HCT116 (cell line): ENCODE measurements around the gene COL15A1. TPM values are rescaled to one million over a fixed set of nuclear protein-coding genes. Genes with fewer than 3 reads are reported as not detected.
"Not testable (repeated sequence)": the region's sequence is repeated elsewhere in the genome, so short reads cannot be mapped to it uniquely, and the experiment has no call there.

ENCODE experiments used
- ATAC-seq: fragments of 200-7000 bp; cut with Tn5 transposase; 2 replicates; pipeline ENCODE4 v1.9.1; 2020; ENCODE audit warnings: mild to moderate bottlenecking, moderate library complexity
- BruUV-seq: library from RNA; stranded (reverse); fragments of 400-500 nt; replicated peaks from 2 replicates; lab custom pipeline; 2021; lab: Mats Ljungman, UMichigan
- CTCF ChIA-PET: fragments of 300-600 bp; sonication (Branson Sonifier 250); formaldehyde crosslinking; loops from one replicate; lab custom pipeline; 2021; ENCODE audit warnings: antibody characterized with exemption; lab: Charles Lee
- POLR2A ChIA-PET: fragments of 300-600, 350-600 bp; sonication (Branson Sonifier 250); formaldehyde crosslinking; loops from one replicate; lab custom pipeline; 2021; ENCODE audit warnings: antibody characterized with exemption; lab: Charles Lee
- RAD21 ChIA-PET, 2 experiments: fragments of 300-600 bp; sonication (Branson Sonifier 250); formaldehyde crosslinking; loops; one replicate each; lab custom pipeline; 2023; ENCODE audit warnings: low total read pairs in 2 of 2; ENCODE audit not compliant: uncharacterized antibody in 2 of 2, unreplicated experiment in 2 of 2, low non-redundant PET in 1 of 2; lab: Charles Lee
- DNase-seq: peaks from one replicate; pipeline ENCODE4 v3.0.0-alpha.2; 2010; ENCODE audit warnings: low read depth, low spot score
- H2AFZ ChIP-seq: fragments of 200-600 bp; shearing (Covaris generic), sonication (generic); 2 replicates; pipeline ENCODE4 v1.6.1; 2017; ENCODE audit warnings: low read depth, mixed run types, mixed read lengths, antibody characterized with exemption, low read length; ENCODE audit not compliant: poor library complexity, severe bottlenecking
- H3K27ac ChIP-seq: 2 replicates; pipeline ENCODE4 v1.5.1; 2012; ENCODE audit warnings: low read depth, low read length
- H3K27me3 ChIP-seq: fragments of 200-600 bp; sonication (generic); 2 replicates; pipeline ENCODE4 v1.6.1; 2016; ENCODE audit warnings: mixed run types, low read length, mixed read lengths; ENCODE audit not compliant: insufficient read depth
- H3K36me3 ChIP-seq, 2 experiments: fragments of 200-500 bp in 1 of 2; fragments of 200-600 bp in 1 of 2; sonication (Bioruptor generic) in 1 of 2; sonication (generic) in 1 of 2; 2 replicates each; pipeline versions ENCODE4 v1.5.1 to v1.6.1; 2014 to 2016; ENCODE audit warnings: low read length in 2 of 2, inconsistent platforms in 1 of 2, mixed read lengths in 1 of 2, mixed run types in 1 of 2; ENCODE audit not compliant: insufficient read depth in 2 of 2, control insufficient read depth in 1 of 2
- H3K4me1 ChIP-seq, 2 experiments: fragments of 200-600 bp in 1 of 2; sonication (generic) in 1 of 2; 2 replicates each; pipeline versions ENCODE4 v1.5.1 to v1.6.1; 2012 to 2017; ENCODE audit warnings: low read length in 2 of 2, inconsistent platforms in 1 of 2, mild to moderate bottlenecking in 1 of 2, mixed read lengths in 1 of 2, mixed run types in 1 of 2, moderate library complexity in 1 of 2; ENCODE audit not compliant: insufficient read depth in 2 of 2, control insufficient read depth in 1 of 2
- H3K4me2 ChIP-seq: fragments of 200-600 bp; sonication (generic); 2 replicates; pipeline ENCODE4 v1.6.1; 2017; ENCODE audit warnings: mixed run types, low read length, mixed read lengths
- H3K4me3 ChIP-seq, 2 experiments: fragments of 200-600 bp in 1 of 2; sonication (generic) in 1 of 2; replicated peaks in 1 of 2; 2 replicates each; pipeline ENCODE4 v1.5.1; 2011 to 2016; ENCODE audit warnings: low read length in 2 of 2, control low read depth in 1 of 2, low read depth in 1 of 2, mild to moderate bottlenecking in 1 of 2, mixed read lengths in 1 of 2, mixed run types in 1 of 2
- H3K79me2 ChIP-seq: fragments of 200-600 bp; sonication (generic); 2 replicates; pipeline ENCODE4 v1.6.1; 2017; ENCODE audit warnings: mild to moderate bottlenecking, mixed run types, low read length, moderate library complexity, mixed read lengths; ENCODE audit not compliant: insufficient read depth
- H3K9ac ChIP-seq: fragments of 200-600 bp; sonication (generic); 2 replicates; pipeline ENCODE4 v1.6.1; 2016; ENCODE audit warnings: low read length, mixed read lengths
- H3K9me2 ChIP-seq: fragments of 200-600 bp; sonication (generic), shearing (Covaris generic); 2 replicates; pipeline ENCODE4 v1.6.1; 2017; ENCODE audit warnings: mixed run types, mild to moderate bottlenecking, moderate library complexity; ENCODE audit not compliant: insufficient read depth
- H3K9me3 ChIP-seq, 2 experiments: fragments of 200-500 bp in 1 of 2; fragments of 200-600 bp in 1 of 2; sonication (Bioruptor generic) in 1 of 2; sonication (generic) in 1 of 2; 2 replicates each; pipeline ENCODE4 v1.6.1; 2014 to 2017; ENCODE audit warnings: low read length in 2 of 2, mixed read lengths in 2 of 2, inconsistent platforms in 1 of 2, low read depth in 1 of 2, mild to moderate bottlenecking in 1 of 2, mixed run types in 1 of 2, moderate library complexity in 1 of 2; ENCODE audit not compliant: control insufficient read depth in 1 of 2, insufficient read depth in 1 of 2
- H4K20me1 ChIP-seq: fragments of 200-600 bp; sonication (generic), shearing (Covaris generic); 2 replicates; pipeline ENCODE4 v1.6.1; 2017; ENCODE audit warnings: mixed run types, mild to moderate bottlenecking, moderate library complexity; ENCODE audit not compliant: insufficient read depth
- CEBPB ChIP-seq: IDR thresholded peaks from 2 replicates; pipeline ENCODE4 v1.6.1; 2012; ENCODE audit warnings: low read depth
- intact Hi-C: fragments of 100-400 bp; cut with micrococcal nuclease; formaldehyde crosslinking; loops from 2 replicates; pipeline ENCODE4 v1.10.0; 2022
- total RNA-seq: library from RNA; stranded (reverse); gene quantifications from one replicate; pipeline ENCODE4 v1.2.1, GENCODE V29; 2021; ENCODE audit not compliant: unreplicated experiment
- TF ChIP-seq, protein P1 (sequence below), 3 experiments: fragments of 200-600 bp in 1 of 3; sonication (generic) in 1 of 3; IDR thresholded peaks in 2 of 3; conservative IDR thresholded peaks in 1 of 3; 2 replicates each; pipeline ENCODE4 v1.5.1; 2012 to 2017; ENCODE audit warnings: low read depth in 2 of 3, low read length in 2 of 3, antibody characterized with exemption in 1 of 3, borderline replicate concordance in 1 of 3, control low read depth in 1 of 3, mild to moderate bottlenecking in 1 of 3, mixed read lengths in 1 of 3, mixed run types in 1 of 3, moderate library complexity in 1 of 3; ENCODE audit not compliant: insufficient read depth in 1 of 3

The COL15A1 gene
- total RNA-seq, 1 experiment from 2014 or later, result 0.15 TPM

DNA sequence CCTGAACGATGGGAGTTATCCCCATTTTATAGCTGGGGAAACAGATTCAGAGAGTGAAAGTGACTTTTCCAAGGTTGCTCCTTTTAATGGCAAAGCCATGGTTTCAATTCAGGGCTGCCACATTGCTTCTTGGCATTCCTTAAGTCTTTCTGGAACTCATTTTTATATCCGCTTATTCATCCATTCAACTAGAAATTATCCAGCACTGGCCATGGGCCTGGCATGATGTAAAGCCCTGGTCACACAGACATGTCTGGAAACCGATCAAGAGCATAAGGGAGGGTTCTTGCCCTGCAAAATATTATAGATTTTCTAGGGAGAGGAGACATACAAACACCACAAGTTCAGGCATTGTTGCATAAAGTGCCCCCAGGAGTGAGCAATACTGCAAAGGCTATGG is 43.0 kb upstream of the COL15A1 start:
- Histone ChIP-seq H3K9me3 (no peaks in the 10 kb centered on the region), H3K4me1 (no peaks in the 10 kb centered on the region), H3K27ac (no peak overlapping the region), H3K4me3 (no peak overlapping the region), H3K27me3 (no peaks in the 10 kb centered on the region), H3K9ac (no peak overlapping the region), H2AFZ (no peak overlapping the region), H3K79me2 (no peaks in the 10 kb centered on the region), H3K4me2 (no peak overlapping the region), H4K20me1 (no peaks in the 10 kb centered on the region), H3K36me3 (no peaks in the 10 kb centered on the region), H3K9me2 (no peaks in the 10 kb centered on the region)
- ChIA-PET RAD21 (no interaction called here), CTCF (no interaction called here), POLR2A (no interaction called here)
- intact Hi-C loops, result no loop called here
- BruUV-seq, result no TSS peak
- DNase-seq (no peak), ATAC-seq (no peak)
- no peak for TF ChIP-seq CEBPB
- TF ChIP-seq, protein P1, sequence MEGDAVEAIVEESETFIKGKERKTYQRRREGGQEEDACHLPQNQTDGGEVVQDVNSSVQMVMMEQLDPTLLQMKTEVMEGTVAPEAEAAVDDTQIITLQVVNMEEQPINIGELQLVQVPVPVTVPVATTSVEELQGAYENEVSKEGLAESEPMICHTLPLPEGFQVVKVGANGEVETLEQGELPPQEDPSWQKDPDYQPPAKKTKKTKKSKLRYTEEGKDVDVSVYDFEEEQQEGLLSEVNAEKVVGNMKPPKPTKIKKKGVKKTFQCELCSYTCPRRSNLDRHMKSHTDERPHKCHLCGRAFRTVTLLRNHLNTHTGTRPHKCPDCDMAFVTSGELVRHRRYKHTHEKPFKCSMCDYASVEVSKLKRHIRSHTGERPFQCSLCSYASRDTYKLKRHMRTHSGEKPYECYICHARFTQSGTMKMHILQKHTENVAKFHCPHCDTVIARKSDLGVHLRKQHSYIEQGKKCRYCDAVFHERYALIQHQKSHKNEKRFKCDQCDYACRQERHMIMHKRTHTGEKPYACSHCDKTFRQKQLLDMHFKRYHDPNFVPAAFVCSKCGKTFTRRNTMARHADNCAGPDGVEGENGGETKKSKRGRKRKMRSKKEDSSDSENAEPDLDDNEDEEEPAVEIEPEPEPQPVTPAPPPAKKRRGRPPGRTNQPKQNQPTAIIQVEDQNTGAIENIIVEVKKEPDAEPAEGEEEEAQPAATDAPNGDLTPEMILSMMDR (IDR thresholded peaks at IDR 0.05 in 2 of 3, conservative IDR thresholded peaks at IDR 0.05 in 1 of 3; ENCODE audit: borderline replicate concordance in 1 of 3, insufficient read depth in 1 of 3, low read depth in 2 of 3, low read length in 2 of 3), result no peak

DNA sequence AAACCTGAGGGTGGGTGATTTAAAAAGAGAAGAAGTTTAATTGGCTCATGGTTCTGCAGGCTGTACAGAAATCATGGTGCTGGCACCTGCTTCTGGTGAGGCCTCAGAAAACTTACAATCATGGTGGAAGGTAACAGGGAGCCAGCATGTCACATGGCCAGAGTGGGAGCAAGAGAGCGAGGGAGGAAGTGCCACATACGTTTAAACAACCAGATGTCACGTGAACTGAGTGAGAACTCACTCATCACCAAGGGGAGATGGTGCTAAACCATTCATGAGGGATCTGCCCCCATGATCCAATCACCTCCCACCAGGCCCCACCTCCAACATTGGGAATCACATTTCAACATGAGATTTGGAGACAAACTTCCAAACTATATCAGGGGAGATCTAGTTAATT is 41.9 kb upstream of the COL15A1 start:
- POLR2A ChIA-PET, ATAC-seq, H4K20me1 ChIP-seq, H3K36me3 ChIP-seq, BruUV-seq, RAD21 ChIA-PET, H3K4me3 ChIP-seq, intact Hi-C loops, H3K9ac ChIP-seq, DNase-seq, H3K27ac ChIP-seq, H3K4me2 ChIP-seq, H3K27me3 ChIP-seq, H3K9me3 ChIP-seq, H3K79me2 ChIP-seq, CTCF ChIA-PET, H3K4me1 ChIP-seq, H2AFZ ChIP-seq, H3K9me2 ChIP-seq: not testable (repeated sequence)
